Astrocyte of the hippocampus (primary cell): ENCODE data around the gene NAA50.
A peak's percentile ranks its signal among the peaks of the same experiment; 100 is the strongest.

ENCODE experiments used
- DNase-seq: peaks from one replicate; pipeline ENCODE4 v3.0.0; 2011; ENCODE audit warnings: low read depth, low spot score

NAA50 gene

GRCh38 chr3:113745756-113746547 is at the start of gene NAA50:
TSS of gene NAA50 (minus strand) at chr3:113746249. CDS start at chr3:113745949, 300 bp downstream.
- DNase-seq = peak; percentile 96

DNA sequence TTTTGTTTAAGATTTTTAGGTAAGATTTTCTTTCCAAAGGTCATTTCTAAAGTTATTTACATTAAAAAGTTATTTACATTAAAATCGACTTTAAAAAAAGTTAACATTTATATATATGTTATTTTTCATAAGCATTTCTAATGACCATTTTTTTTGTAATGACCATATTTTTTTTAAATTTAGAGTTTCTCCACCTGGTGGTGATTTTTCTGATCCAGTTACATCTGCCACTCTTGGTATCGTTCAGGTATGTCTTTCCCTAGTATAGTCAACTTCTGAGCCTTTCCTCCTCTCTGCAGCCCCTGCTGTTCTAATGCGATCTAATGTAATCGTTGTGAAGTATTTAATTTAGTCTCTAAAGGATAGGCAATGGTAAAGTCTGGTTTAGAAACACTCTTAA is 49.6 kb upstream of the NAA50 start:
- DNase-seq = no peak

GRCh38 chr3:113794526-113794925 is 48.5 kb upstream of the NAA50 start:
- no peak for DNase-seq

DNA sequence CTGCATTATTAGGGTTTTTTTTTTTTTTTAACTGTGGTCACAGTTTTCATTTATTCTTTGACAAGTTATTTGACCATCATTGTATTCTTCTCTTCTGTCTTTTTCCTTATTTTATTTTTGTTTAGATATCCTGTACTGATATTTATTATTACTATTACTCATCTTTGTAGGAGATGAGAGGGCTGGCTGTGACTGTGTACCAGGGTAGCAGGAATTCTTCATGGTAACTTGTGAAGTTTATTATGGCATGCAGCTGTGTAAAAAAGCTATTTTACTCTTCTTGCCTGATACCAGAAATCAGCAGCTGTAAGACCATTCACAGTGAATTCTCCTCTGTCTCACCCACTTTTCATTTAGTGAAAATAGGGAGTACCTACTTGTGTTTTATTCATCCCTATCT is 45.3 kb upstream of the NAA50 start:
- no peak for DNase-seq

DNA sequence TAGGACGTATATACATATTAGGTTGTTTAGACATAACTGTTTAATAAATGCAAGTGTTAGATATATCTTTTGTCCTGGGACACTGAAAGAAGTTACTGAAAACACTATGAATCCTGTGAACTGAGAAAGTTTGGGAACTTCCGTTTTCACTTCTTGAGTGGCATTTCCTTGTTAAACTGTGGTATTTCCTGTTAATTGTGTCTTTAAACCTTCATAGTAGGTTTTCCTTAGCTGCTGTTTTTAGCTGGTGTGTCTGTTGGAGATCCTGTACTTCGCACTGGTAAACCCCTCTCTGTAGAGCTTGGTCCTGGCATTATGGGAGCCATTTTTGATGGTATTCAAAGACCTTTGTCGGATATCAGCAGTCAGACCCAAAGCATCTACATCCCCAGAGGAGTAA is 37.9 kb upstream of the NAA50 start:
- DNase-seq = peak; percentile 30

DNA sequence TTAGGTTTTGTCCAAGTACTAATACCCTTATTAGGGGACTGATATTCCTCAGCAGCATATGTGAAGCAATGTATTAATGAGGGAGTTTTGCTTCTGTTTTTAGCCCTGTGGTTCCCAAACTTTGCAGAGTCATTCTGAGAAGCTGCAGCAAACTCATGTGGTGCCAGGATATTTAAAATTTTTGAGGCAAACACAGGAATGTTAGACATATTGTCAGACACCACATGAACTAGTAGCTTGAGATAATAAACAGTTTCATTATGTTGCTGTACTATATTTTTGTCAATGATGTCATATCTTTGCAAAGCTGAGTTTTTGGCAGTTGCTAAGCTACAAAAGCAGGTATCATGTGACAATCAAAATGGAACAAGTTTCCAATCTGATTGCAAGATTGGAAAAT is 37.4 kb upstream of the NAA50 start:
- DNase-seq = peak; percentile 95

DNA sequence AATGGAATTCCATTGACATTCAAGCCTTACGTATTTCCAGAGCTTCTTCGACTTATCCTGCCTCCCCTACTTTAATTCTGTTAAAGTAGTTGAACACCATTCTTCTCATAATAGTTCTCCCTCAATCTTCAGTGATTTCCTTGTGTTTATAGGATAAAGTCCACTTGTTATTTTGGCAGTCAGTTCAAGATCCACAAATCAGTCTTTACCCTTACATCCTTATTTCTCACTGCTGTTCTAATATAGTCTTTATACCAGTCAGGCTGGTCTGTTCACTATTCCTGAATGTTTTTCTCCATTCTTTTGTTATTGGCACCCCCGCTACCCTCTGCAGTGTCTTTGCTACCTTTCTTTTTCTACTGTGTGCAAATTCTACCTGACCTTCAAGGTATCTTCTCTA is 30.5 kb upstream of the NAA50 start:
- DNase-seq = no peak

DNA sequence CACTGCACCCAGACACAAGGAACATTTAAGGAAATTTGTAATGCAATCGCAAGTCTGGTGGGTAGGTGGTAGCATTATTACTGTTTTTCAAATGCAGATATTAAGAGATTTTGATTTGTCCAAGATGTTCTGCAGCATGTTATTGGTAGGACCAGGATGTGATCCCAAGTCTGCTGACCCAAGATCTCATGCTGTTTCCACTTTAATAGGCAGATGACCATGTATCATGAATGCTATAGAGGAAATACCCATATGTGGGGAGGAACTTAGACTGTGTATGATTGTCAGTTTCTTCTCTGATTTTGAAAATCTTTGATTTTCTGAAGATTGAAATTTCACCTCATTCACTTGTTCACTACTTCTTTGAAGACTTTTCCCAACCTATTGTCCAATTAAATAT is 29.5 kb upstream of the NAA50 start:
- no peak for DNase-seq

- peak; percentile 60 for DNase-seq
Observed at GRCh38 chr3:113773381-113773780, 27.3 kb upstream of the NAA50 start.

GRCh38 chr3:113771993-113772392 is 25.9 kb upstream of the NAA50 start:
- no peak for DNase-seq

DNA sequence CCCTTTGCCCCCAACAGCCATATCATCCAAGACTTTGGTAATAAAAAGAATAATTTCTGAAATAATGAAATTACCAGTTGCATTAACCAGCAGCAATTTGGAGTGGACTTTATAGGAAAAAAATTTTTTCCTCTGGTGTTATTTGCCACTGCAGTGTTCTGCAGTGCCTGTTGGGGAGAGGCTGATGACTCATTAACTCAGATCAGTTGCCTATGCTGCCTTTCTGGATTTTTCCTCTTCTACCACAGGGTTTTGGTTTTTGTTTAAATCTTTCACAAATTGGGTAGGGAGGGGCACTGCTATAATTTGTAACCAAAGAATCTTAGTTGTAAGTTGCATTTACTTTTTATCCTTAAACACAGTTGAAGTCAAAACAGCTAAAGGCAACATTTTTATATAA is 23.5 kb upstream of the NAA50 start:
- peak; percentile 67 for DNase-seq

GRCh38 chr3:113764698-113765097 is 18.6 kb upstream of the NAA50 start:
- no peak for DNase-seq

GRCh38 chr3:113758389-113759024 is 12.5 kb upstream of the NAA50 start:
- DNase-seq = peak; percentile 75

GRCh38 chr3:113754494-113755159 is 8.6 kb upstream of the NAA50 start:
- no peak for DNase-seq

- peak; percentile 18 for DNase-seq
Observed at GRCh38 chr3:113753376-113753985, 7.4 kb upstream of the NAA50 start.

- DNase-seq = no peak
Observed at GRCh38 chr3:113751141-113751540, 5.1 kb upstream of the NAA50 start.

- DNase-seq = peak; percentile 26
Observed at GRCh38 chr3:113747283-113748046, 1.4 kb upstream of the NAA50 start.

GRCh38 chr3:113746548-113747282 is 666 bp upstream of the NAA50 start, which contains the start of gene ATP6V1A:
TSS of gene ATP6V1A (plus strand) at chr3:113747035. CDS start at chr3:113778754, 31,719 bp downstream.
- DNase-seq = peak; percentile 96

DNA sequence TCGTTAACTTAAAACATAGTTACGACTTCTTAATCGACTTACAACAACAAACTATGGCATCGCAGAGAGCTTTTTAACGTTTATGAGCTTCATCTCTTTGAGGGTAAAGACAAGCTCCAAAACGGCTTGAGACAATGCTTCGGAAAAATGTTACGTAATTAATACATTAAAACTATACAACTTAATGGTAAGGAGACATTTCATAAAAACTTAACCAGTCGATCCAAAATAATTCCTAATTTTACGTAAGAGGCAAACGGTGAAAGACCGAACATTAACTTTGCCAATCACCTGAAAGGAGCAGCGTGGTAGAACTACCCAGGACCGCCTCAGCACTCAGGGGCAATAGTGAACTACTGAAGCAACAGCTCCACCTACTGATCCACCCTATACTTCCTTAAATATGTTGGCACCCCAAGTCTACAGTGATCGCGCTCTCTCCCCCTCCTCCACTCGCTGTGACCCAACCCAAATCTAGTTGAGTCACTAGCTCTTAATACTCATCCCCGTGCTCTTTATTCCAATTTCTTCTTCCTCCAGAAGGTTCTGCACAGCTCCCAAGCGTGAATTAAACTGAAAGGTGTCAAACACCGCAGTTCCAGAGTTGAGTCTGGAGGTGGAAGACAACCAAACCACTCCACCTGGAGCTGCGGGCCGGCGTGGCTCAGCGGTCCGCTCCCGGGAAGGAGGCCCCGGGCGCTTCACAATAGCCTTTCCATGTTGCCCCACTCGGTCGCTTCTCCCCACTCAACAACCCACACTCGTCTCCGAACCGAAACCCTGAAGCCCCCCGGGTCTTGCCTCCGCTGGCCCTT is 901 bp downstream of the NAA50 start:
- DNase-seq = peak; percentile 91
